ENCODE measurements around the gene ELMOD3.
"Not testable (repeated sequence)": the region's sequence is repeated elsewhere in the genome, so short reads cannot be mapped to it uniquely, and the experiment has no call there.

ELMOD3 gene

DNA sequence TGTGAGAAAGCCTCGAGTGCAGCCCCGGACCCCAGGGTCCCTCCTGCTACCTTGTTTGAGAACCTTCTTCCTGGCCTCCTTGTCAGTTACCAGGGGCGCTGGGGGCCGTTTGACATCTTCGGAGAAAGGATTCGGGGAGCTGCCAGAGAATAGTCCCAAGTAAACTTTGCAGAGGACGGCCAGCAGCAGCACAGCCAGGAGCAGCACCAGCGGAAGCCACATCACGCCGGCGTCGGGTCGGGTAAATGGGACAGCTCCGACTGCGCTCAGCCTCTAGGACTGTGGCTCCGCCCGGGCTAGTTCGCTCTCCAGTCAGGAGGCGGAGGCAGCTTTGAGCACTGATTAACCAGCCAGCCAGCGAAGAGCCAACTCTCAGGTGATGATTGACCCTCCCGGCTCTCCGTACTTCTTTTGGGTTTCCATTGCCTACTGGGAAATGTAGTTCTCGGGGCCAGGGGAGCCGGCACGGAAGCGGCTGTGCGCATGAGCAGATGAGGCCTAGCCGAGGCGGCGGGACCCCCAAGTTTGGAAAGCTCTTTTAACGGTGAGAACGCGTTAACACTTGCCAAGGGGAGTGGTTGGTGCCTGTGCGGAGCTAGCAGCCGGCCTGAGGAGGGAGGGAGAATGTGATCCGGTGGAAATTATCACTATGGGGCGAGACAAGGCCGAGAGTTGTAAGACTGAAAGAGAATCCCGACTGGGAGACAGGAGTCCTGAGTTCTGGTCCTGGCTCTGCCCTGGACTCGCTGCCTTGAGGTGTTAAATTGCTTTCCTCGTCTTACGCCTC, at the start of gene ELMOD3, which contains the start of gene RETSAT:
Gene ELMOD3, plus strand, starts transcription at position 484 of the 787 bp plus-strand sequence. CDS start 2,430 bp downstream, outside the sequence.
Gene RETSAT, minus strand, starts transcription at position 243 of the 787 bp plus-strand sequence. Its CDS starts 21 bp downstream, at position 222.
- DNase-seq: peak; percentile 93

DNA sequence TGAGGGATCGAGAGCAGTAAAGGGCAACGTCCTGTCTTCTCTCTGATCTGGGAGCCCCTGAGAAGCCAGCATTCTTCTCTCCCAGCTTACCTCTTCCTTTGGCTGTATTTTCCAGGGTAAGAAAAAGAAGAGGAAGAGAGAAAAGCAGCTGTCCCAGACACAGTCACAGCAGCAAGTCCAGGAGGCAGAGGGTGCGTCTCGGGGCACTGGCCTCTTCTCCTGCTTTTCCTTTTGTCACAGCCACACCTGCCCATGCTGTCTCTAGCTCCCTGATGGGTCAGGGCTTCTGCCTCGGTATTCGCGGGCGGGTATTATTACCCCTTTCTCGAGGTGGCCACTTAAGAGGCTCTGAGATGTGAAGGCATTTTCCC, 47.1 kb upstream of the ELMOD3 start:
- DNase-seq: no peak

DNA sequence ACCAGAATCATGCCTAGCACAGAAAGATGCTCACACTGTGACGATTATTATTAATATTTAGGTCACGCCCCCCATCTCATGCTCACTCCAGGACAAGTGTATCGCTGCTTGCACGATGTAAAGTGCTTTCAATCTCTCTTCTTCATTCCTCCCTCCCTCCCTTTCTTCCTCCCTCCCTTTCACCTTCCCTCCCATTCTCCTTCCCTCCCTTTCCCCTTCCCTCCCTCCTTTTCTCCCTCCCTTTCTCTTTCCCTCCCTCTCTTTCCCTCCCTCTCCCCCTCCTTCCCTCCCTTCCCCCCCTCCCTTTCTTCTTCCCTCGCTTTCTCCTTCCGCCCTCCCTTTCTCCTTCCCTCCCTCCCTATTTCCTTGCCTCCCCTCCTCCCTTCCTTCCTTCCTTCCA, 46.4 kb upstream of the ELMOD3 start:
- no peak for DNase-seq

DNA sequence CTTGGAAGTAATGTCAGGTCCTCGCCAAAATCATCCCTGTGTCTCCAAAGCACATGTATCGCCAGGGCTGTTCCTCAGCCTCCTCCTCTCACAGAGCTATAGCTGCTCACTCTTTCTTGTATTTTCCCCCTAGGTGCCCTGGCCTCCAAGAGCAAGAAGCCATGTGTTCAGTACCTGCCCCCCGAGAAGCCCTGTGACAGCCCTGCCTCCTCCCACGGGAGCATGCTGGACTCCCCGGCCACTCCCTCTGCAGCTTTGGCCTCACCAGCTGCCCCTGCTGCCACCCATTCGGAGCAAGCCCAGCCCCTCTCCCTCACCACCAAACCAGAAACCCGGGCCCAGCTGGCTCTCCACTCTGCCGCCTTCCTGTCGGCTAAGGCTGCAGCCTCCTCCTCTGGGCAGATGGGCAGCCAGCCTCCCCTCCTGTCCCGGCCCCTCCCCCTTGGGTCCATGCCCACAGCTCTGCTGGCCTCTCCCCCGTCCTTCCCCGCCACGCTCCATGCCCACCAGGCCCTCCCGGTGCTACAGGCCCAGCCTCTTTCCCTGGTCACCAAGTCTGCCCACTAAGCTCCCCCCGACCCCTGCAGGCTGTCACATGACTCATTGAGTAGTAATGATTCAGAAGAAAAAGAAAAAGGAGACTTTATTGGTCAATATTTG, 45.5 kb upstream of the ELMOD3 start:
- DNase-seq: peak; percentile 90

- DNase-seq: no peak
Observed at GRCh38 chr2:85309699-85310321, 44.8 kb upstream of the ELMOD3 start.

- DNase-seq: no peak
Observed at GRCh38 chr2:85310330-85310729, 44.2 kb upstream of the ELMOD3 start.

DNA sequence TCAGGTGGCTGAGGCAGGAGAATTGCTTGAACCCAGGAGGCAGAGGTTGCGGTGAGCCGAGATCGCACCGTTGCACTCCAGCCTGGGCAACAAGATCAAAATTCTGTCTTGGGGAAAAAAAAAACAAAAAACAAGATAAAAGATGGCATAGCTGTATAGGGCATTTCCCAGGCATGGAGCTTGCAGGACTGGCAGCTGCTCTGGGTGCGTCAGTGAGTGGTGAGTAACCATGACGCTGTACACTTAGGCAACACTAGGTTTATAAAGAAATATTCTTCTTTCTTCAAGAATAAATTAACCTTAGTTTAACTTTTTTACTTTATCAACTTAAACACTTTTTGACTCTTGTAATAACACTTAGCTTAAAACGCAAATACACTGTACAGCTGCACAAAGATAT, 42.2 kb upstream of the ELMOD3 start:
- DNase-seq: no peak

DNA sequence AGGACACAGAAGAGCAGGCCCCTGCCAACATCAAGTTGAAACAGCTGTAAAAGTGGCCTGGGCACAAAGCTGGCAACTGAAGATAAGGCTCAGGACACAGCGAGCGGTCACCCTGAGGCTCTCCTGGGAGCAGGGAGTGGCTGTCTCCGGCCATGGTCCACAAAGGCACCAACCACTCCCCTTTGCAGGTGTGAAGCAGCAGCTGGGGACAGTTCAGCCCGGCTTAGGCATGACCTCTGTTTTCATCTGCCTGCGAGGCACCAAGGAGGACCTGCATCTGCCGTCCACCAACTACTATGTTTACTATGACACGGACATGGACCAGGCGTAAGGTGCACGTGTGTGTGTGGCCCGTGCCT, 39.7 kb upstream of the ELMOD3 start:
- DNase-seq: no peak

- not testable (repeated sequence) for DNase-seq
Observed at GRCh38 chr2:85315921-85316320, 38.6 kb upstream of the ELMOD3 start.

DNA sequence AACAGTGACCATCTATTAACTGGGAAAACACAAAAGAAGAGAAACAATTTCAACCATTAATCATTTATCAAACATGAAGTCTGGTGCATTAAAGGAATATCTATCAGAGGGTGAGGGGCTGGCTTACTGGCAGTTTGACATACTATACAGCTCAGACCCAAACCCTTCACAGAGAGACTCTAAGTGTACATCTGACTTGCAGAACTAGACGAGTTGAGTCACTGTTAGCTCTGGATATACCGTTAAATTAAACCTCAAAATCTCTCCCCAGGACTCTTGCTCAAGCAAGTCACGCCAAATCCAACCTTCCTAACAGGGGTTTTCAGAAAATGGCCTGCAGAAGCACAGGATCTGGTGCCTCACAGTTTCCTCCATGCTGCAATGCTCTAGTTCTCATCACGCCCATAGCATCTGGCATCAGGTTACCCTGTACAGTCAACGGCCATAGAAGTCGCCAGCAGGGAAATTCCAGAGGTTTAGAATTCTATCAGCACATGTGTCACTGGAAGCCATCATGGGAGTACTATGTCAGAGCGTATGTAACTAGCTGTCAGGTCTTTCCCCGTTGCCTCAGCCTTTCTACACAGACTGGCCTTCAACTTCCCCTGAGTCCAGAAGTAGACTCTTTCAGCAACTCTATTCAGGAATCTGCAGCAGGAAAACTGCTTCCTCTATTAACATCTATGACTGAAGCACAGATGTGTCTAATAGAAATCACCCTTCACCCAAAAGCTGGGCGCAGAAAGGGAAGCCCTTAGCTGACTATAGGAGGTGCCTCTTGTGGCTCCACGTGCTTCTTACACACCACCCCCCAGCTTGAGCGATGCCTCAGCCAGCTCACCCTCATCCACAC, 36.1 kb upstream of the ELMOD3 start:
- DNase-seq: no peak

DNA sequence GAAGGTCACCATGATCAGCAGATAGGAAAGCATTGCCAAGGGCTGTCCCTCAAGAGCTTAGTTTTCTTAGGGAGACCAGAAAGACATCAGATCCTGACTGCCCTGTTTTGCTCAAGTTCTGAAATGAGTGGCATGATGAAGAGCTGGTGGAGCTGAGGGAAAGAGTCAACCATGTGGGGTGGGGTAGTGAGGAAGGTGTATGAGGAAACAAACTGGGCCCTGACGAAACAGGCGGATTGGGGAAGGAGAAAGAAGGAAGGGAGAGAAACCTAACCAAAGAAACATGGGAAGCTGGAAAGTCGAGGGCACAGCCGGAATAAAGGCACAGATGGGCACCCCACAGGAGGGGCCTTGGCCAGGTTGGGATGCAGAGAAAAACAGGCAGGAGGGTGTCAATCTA, 34.8 kb upstream of the ELMOD3 start:
- no peak for DNase-seq

- DNase-seq: no peak
Observed at GRCh38 chr2:85323351-85323987, 31.1 kb upstream of the ELMOD3 start.

DNA sequence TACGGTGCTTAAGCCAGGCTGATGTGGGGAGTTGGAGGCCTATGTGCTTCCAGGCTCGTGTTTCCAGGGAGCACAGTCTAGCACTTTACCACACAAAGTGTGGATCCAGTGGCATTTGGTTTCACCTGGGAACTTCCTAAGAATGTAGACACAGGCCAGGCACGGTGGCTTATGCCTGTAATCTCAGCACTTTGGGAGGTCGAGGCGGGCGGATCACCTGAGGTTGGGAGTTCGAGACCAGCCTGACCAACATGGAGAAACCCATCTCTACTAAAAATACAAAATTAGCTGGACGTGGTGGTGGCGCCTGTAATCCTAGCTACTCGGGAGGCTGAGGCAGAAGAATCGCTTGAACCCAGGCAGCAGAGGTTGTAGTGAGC, 30.6 kb upstream of the ELMOD3 start:
- DNase-seq: not testable (repeated sequence)

DNA sequence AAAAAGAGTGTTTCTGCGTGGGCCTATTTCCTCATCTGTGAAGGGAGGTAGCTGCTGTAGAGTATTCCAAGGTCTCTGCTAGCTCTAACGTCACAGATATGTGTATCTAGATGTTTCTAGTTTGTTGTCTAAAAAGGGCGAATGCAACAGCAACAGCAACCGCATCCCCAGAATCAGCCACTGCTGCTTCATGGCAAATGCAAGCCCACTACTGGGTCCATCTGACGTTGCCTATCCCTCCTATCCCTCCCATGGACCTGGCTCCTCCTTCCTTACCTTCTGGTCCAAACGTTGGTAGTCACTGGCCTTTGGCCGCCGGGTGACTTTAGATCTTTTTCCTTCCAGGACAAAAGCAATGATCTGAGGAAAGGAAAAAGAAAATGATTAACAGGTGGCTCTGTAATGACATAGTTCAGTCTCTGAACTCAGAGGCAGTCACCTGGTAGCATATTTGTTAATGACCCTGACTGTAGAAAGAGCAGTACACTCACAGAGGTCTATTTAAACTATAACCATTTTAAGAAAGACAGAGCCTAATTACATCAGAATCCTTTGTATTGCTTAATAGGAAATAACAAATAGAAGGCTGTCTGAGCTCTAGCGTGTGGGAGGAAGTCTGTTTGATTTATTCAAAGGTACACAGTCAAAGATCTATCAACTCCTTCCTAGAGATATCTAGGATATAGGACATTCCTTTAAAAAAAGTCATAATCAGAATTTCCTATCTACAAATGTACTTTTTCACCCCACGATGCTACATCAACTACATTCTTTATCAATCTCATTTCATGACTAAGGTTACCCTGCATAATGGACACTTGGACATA, 29.7 kb upstream of the ELMOD3 start:
- DNase-seq: no peak

DNA sequence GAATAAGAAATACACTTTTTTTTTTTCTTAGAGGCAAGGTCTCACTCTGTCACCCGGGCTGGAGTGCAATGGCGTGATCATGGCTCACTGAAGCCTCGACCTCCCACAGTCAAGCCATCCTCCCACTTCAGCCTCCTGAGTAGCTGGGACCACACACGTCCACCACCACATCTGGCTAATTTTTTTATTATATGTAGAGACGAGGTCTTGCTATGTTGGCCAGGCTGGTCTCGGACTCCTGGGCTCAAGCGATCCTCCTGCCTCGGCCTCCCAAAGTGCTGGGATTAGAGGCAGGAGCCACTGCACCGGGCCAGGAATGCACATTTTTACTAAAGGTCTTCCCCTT, 29.1 kb upstream of the ELMOD3 start:
- no peak for DNase-seq

DNA sequence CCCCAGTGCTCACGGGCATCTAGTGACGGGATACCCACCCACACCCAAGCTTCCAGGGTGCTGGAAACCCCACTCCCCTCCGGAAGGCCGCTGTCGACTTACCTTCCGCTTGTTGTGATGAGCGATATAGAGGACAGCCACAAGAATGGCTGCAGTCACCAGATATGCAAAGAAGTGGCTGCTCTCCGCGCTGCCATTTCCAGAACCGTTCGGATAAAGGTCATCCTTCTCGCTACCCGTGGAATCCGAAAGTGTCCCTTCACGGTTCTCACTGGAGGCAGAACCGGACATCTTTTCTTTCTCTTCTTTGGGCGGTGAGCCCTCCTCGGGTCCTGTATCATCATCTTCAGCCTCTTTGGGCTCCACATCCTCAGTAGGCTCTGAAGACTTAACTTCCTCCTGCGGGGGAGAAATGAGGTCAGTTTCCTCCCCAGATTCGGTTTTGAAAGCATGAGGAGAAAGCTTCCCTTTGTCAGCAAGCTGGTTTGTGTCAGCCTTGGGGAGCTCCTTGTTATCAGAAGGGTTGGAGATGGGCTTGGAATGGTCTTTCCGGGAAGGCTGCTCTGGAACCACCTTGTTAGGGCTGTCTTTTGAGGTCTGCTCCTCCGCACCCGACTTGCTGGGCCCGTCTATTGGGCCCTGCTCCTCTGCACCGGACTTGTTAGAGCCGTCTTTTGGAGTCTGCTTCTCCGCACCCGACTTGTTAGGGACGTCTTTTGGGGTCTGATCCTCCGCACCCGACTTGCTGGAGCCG, 28.0 kb upstream of the ELMOD3 start:
- DNase-seq: no peak

DNA sequence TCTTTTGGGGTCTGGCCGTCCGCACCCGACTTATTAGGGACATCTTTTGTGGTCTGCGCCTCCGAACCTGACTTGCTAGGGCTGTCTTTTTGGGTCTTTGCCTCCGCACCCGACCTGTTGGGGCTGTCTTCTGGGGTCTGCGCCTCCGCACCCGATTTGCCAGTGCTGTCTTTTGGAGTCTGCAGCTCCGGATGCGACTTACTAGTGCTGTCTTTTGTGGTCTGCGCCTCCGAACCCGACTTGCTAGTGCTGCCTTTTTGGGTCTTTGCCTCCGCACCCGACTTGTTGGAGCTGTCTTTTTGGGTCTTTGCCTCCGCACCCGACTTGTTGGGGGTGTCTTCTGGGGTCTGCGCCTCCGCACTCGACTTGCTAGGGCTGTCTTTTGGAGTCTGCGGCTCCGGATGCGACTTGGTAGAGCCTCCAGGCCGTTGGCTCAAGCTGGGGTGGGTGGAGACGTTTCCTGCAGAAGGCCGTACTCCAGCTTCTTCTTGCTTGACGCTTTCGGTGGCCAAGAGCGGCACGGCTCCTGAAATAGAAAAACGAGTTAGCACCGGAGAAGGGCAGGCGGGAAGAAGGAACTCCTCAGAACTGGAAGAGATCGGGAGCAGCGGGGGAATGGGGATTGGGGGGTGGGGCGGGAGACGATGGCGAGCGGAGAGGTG, 27.3 kb upstream of the ELMOD3 start:
- DNase-seq: no peak

- peak; percentile 52 for DNase-seq
Observed at GRCh38 chr2:85327822-85328617, 26.5 kb upstream of the ELMOD3 start, which contains the start of gene TGOLN2. Gene TGOLN2, minus strand, starts transcription at chr2:85327989. Its CDS starts 27 bp downstream, at chr2:85327962.

GRCh38 chr2:85329181-85329651, 25.4 kb upstream of the ELMOD3 start:
- DNase-seq: no peak

Measured in NCI-H524 treated with DMSO at 0.1 percent for 48 hours (cell line).